HCT116 (cell line): Measurements from ENCODE around the gene IGSF9. TPM values are rescaled to one million over a fixed set of nuclear protein-coding genes. Genes with fewer than 3 reads are reported as not detected.

ENCODE experiments used
- ATAC-seq: fragments of 200-7000 bp; cut with Tn5 transposase; 2 replicates; pipeline ENCODE4 v1.9.1; 2020; ENCODE audit warnings: mild to moderate bottlenecking, moderate library complexity
- BruUV-seq: library from RNA; stranded (reverse); fragments of 400-500 nt; replicated peaks from 2 replicates; lab custom pipeline; 2021; lab: Mats Ljungman, UMichigan
- CTCF ChIA-PET: fragments of 300-600 bp; sonication (Branson Sonifier 250); formaldehyde crosslinking; loops from one replicate; lab custom pipeline; 2021; ENCODE audit warnings: antibody characterized with exemption; lab: Charles Lee
- POLR2A ChIA-PET: fragments of 300-600, 350-600 bp; sonication (Branson Sonifier 250); formaldehyde crosslinking; loops from one replicate; lab custom pipeline; 2021; ENCODE audit warnings: antibody characterized with exemption; lab: Charles Lee
- RAD21 ChIA-PET, 2 experiments: fragments of 300-600 bp; sonication (Branson Sonifier 250); formaldehyde crosslinking; loops; one replicate each; lab custom pipeline; 2023; ENCODE audit warnings: low total read pairs in 2 of 2; ENCODE audit not compliant: uncharacterized antibody in 2 of 2, unreplicated experiment in 2 of 2, low non-redundant PET in 1 of 2; lab: Charles Lee
- DNase-seq: peaks from one replicate; pipeline ENCODE4 v3.0.0-alpha.2; 2010; ENCODE audit warnings: low read depth, low spot score
- H2AFZ ChIP-seq: fragments of 200-600 bp; shearing (Covaris generic), sonication (generic); 2 replicates; pipeline ENCODE4 v1.6.1; 2017; ENCODE audit warnings: low read depth, mixed run types, mixed read lengths, antibody characterized with exemption, low read length; ENCODE audit not compliant: poor library complexity, severe bottlenecking
- H3K27ac ChIP-seq: 2 replicates; pipeline ENCODE4 v1.5.1; 2012; ENCODE audit warnings: low read depth, low read length
- H3K27me3 ChIP-seq: fragments of 200-600 bp; sonication (generic); 2 replicates; pipeline ENCODE4 v1.6.1; 2016; ENCODE audit warnings: mixed run types, low read length, mixed read lengths; ENCODE audit not compliant: insufficient read depth
- H3K36me3 ChIP-seq, 2 experiments: fragments of 200-500 bp in 1 of 2; fragments of 200-600 bp in 1 of 2; sonication (Bioruptor generic) in 1 of 2; sonication (generic) in 1 of 2; 2 replicates each; pipeline versions ENCODE4 v1.5.1 to v1.6.1; 2014 to 2016; ENCODE audit warnings: low read length in 2 of 2, inconsistent platforms in 1 of 2, mixed read lengths in 1 of 2, mixed run types in 1 of 2; ENCODE audit not compliant: insufficient read depth in 2 of 2, control insufficient read depth in 1 of 2
- H3K4me1 ChIP-seq, 2 experiments: fragments of 200-600 bp in 1 of 2; sonication (generic) in 1 of 2; 2 replicates each; pipeline versions ENCODE4 v1.5.1 to v1.6.1; 2012 to 2017; ENCODE audit warnings: low read length in 2 of 2, inconsistent platforms in 1 of 2, mild to moderate bottlenecking in 1 of 2, mixed read lengths in 1 of 2, mixed run types in 1 of 2, moderate library complexity in 1 of 2; ENCODE audit not compliant: insufficient read depth in 2 of 2, control insufficient read depth in 1 of 2
- H3K4me2 ChIP-seq: fragments of 200-600 bp; sonication (generic); 2 replicates; pipeline ENCODE4 v1.6.1; 2017; ENCODE audit warnings: mixed run types, low read length, mixed read lengths
- H3K4me3 ChIP-seq, 2 experiments: fragments of 200-600 bp in 1 of 2; sonication (generic) in 1 of 2; replicated peaks in 1 of 2; 2 replicates each; pipeline ENCODE4 v1.5.1; 2011 to 2016; ENCODE audit warnings: low read length in 2 of 2, control low read depth in 1 of 2, low read depth in 1 of 2, mild to moderate bottlenecking in 1 of 2, mixed read lengths in 1 of 2, mixed run types in 1 of 2
- H3K79me2 ChIP-seq: fragments of 200-600 bp; sonication (generic); 2 replicates; pipeline ENCODE4 v1.6.1; 2017; ENCODE audit warnings: mild to moderate bottlenecking, mixed run types, low read length, moderate library complexity, mixed read lengths; ENCODE audit not compliant: insufficient read depth
- H3K9ac ChIP-seq: fragments of 200-600 bp; sonication (generic); 2 replicates; pipeline ENCODE4 v1.6.1; 2016; ENCODE audit warnings: low read length, mixed read lengths
- H3K9me2 ChIP-seq: fragments of 200-600 bp; sonication (generic), shearing (Covaris generic); 2 replicates; pipeline ENCODE4 v1.6.1; 2017; ENCODE audit warnings: mixed run types, mild to moderate bottlenecking, moderate library complexity; ENCODE audit not compliant: insufficient read depth
- H3K9me3 ChIP-seq, 2 experiments: fragments of 200-500 bp in 1 of 2; fragments of 200-600 bp in 1 of 2; sonication (Bioruptor generic) in 1 of 2; sonication (generic) in 1 of 2; 2 replicates each; pipeline ENCODE4 v1.6.1; 2014 to 2017; ENCODE audit warnings: low read length in 2 of 2, mixed read lengths in 2 of 2, inconsistent platforms in 1 of 2, low read depth in 1 of 2, mild to moderate bottlenecking in 1 of 2, mixed run types in 1 of 2, moderate library complexity in 1 of 2; ENCODE audit not compliant: control insufficient read depth in 1 of 2, insufficient read depth in 1 of 2
- H4K20me1 ChIP-seq: fragments of 200-600 bp; sonication (generic), shearing (Covaris generic); 2 replicates; pipeline ENCODE4 v1.6.1; 2017; ENCODE audit warnings: mixed run types, mild to moderate bottlenecking, moderate library complexity; ENCODE audit not compliant: insufficient read depth
- ATF3 ChIP-seq: IDR thresholded peaks from 2 replicates; pipeline ENCODE4 v1.6.1; 2012
- CEBPB ChIP-seq: IDR thresholded peaks from 2 replicates; pipeline ENCODE4 v1.6.1; 2012; ENCODE audit warnings: low read depth
- CTCF ChIP-seq, 3 experiments: fragments of 200-600 bp in 1 of 3; sonication (generic) in 1 of 3; IDR thresholded peaks in 2 of 3; conservative IDR thresholded peaks in 1 of 3; 2 replicates each; pipeline ENCODE4 v1.5.1; 2012 to 2017; ENCODE audit warnings: low read depth in 2 of 3, low read length in 2 of 3, antibody characterized with exemption in 1 of 3, borderline replicate concordance in 1 of 3, control low read depth in 1 of 3, mild to moderate bottlenecking in 1 of 3, mixed read lengths in 1 of 3, mixed run types in 1 of 3, moderate library complexity in 1 of 3; ENCODE audit not compliant: insufficient read depth in 1 of 3
- EGR1 ChIP-seq: IDR thresholded peaks from 2 replicates; pipeline ENCODE4 v1.6.1; 2012; ENCODE audit warnings: low read depth
- ELF1 ChIP-seq: IDR thresholded peaks from 2 replicates; pipeline ENCODE4 v1.6.1; 2012; ENCODE audit warnings: low read depth, borderline replicate concordance
- EZH2 ChIP-seq: fragments of 200-600 bp; sonication (generic); IDR thresholded peaks from 2 replicates; pipeline ENCODE4 v1.6.1; 2017; ENCODE audit warnings: antibody characterized with exemption, mixed run types
- JUND ChIP-seq: IDR thresholded peaks from 2 replicates; pipeline ENCODE4 v1.6.1; 2012
- MAX ChIP-seq: IDR thresholded peaks from 2 replicates; pipeline ENCODE4 v1.6.1; 2012
- POLR2A ChIP-seq: IDR thresholded peaks from 2 replicates; pipeline ENCODE4 v1.7.0; 2011; ENCODE audit warnings: borderline replicate concordance; ENCODE audit not compliant: insufficient read depth, insufficient read length; ENCODE audit errors: extremely low read depth
- SIN3A ChIP-seq: IDR thresholded peaks from 2 replicates; pipeline ENCODE4 v1.6.1; 2012; ENCODE audit warnings: low read depth
- SP1 ChIP-seq: IDR thresholded peaks from 2 replicates; pipeline ENCODE4 v1.6.1; 2012; ENCODE audit warnings: low read depth
- YY1 ChIP-seq: IDR thresholded peaks from 2 replicates; pipeline ENCODE4 v1.6.1; 2011; ENCODE audit warnings: low read length, low read depth, moderate library complexity, mild to moderate bottlenecking; ENCODE audit not compliant: insufficient replicate concordance; ENCODE audit errors: extremely low read depth
- intact Hi-C: fragments of 100-400 bp; cut with micrococcal nuclease; formaldehyde crosslinking; loops from 2 replicates; pipeline ENCODE4 v1.10.0; 2022
- total RNA-seq: library from RNA; stranded (reverse); gene quantifications from one replicate; pipeline ENCODE4 v1.2.1, GENCODE V29; 2021; ENCODE audit not compliant: unreplicated experiment

IGSF9 gene
- total RNA-seq, 1 experiment from 2014 or later: 10.3 TPM

- ChIA-PET RAD21 (no interaction called here), CTCF (no interaction called here), POLR2A (no interaction called here)
- Histone ChIP-seq H3K9ac (no peak overlapping the region), H3K9me3 (no peaks in the 10 kb centered on the region), H2AFZ (no peak overlapping the region), H3K4me3 (no peak overlapping the region), H3K4me1 (peaks cover 20 to 41% of the 10 kb centered on the region in 2 experiments), H3K27me3 (no peaks in the 10 kb centered on the region), H3K36me3 (peaks cover 7 to 14% of the 10 kb centered on the region in 2 experiments; a peak in 2 of 4 replicates), H3K9me2 (no peaks in the 10 kb centered on the region), H3K79me2 (peaks cover 35% of the 10 kb centered on the region), H4K20me1 (no peaks in the 10 kb centered on the region; the same call in 1 of the 2 replicates), H3K4me2 (no peak overlapping the region), H3K27ac (no peak overlapping the region)
- intact Hi-C loops: no loop called here
- ATAC-seq (no peak), DNase-seq (no peak)
- TF ChIP-seq EZH2: no peak
- no peak for TF ChIP-seq JUND
- no peak for TF ChIP-seq ATF3
- BruUV-seq: no TSS peak
Measured at GRCh38 chr1:159919236-159919865, 26.1 kb downstream of the IGSF9 start.

GRCh38 chr1:159918352-159919200 lies 26.8 kb downstream of the IGSF9 start:
- H3K9ac ChIP-seq: no peak overlapping the region
- peaks cover 27% of the 10 kb centered on the region for H3K79me2 ChIP-seq
- no peak for ATAC-seq
- no peaks in the 10 kb centered on the region for H3K9me2 ChIP-seq
- H3K27ac ChIP-seq: no peak overlapping the region
- TF ChIP-seq ATF3 (no peak), JUND (no peak), CTCF (IDR thresholded peaks at IDR 0.05 in 2 of 3, conservative IDR thresholded peaks at IDR 0.05 in 1 of 3; ENCODE audit: borderline replicate concordance in 1 of 3, insufficient read depth in 1 of 3, low read depth in 2 of 3, low read length in 2 of 3) (no peak), POLR2A (no peak), EZH2 (no peak), YY1 (no peak), MAX (no peak), SP1 (no peak), ELF1 (no peak), EGR1 (no peak), SIN3A (no peak), CEBPB (no peak)
- peaks cover 7 to 14% of the 10 kb centered on the region in 2 experiments; a peak in 2 of 4 replicates for H3K36me3 ChIP-seq
- no peaks in the 10 kb centered on the region for H4K20me1 ChIP-seq
- POLR2A ChIA-PET: no interaction called here
- no peaks in the 10 kb centered on the region for H3K9me3 ChIP-seq
- RAD21 ChIA-PET: no interaction called here
- CTCF ChIA-PET: interaction anchor here (1.8 kb wide), 1 partner anchor 89 kb away, joined by 4 read pairs; no protein-coding TSS in a partner anchor
- no peak overlapping the region for H3K4me3 ChIP-seq
- BruUV-seq: no TSS peak
- H3K27me3 ChIP-seq: no peaks in the 10 kb centered on the region
- no peak overlapping the region for H2AFZ ChIP-seq
- no peak overlapping the region for H3K4me2 ChIP-seq
- no peak for DNase-seq
- peaks cover 23 to 41% of the 10 kb centered on the region in 2 experiments for H3K4me1 ChIP-seq
- intact Hi-C loops: no loop called here
